ENCODE results near the gene CCSER1.
"Not testable (repeated sequence)": the region's sequence is repeated elsewhere in the genome, so short reads cannot be mapped to it uniquely, and the experiment has no call there.

CCSER1 gene

GRCh38 chr4:91222014-91222413 lies 1094.8 kb downstream of the CCSER1 start:
- no peak for DNase-seq

- DNase-seq = no peak
These were observed 1099.7 kb downstream of the CCSER1 start for GRCh38 chr4:91226867-91227266.

- no peak for DNase-seq
These were observed 1101.5 kb downstream of the CCSER1 start for GRCh38 chr4:91228659-91229058.

- no peak for DNase-seq
These were observed 1106.0 kb downstream of the CCSER1 start for GRCh38 chr4:91233164-91233563.

- DNase-seq = no peak
These were observed 1115.9 kb downstream of the CCSER1 start for GRCh38 chr4:91243132-91243531.

- no peak for DNase-seq
These were observed 1128.8 kb downstream of the CCSER1 start for GRCh38 chr4:91256043-91256442.

GRCh38 chr4:91256751-91257150 lies 1129.6 kb downstream of the CCSER1 start:
- DNase-seq = no peak

- no peak for DNase-seq
These were observed 1130.5 kb downstream of the CCSER1 start for GRCh38 chr4:91257721-91258120.

GRCh38 chr4:91258326-91258725 lies 1131.1 kb downstream of the CCSER1 start:
- no peak for DNase-seq

- DNase-seq = no peak
These were observed 1140.3 kb downstream of the CCSER1 start for GRCh38 chr4:91267543-91267942.

GRCh38 chr4:91268481-91268880 lies 1141.3 kb downstream of the CCSER1 start:
- DNase-seq = not testable (repeated sequence)

GRCh38 chr4:91268913-91269312 lies 1141.7 kb downstream of the CCSER1 start:
- no peak for DNase-seq

GRCh38 chr4:91279899-91280298 lies 1152.7 kb downstream of the CCSER1 start:
- DNase-seq = no peak

GRCh38 chr4:91280551-91281290 lies 1153.5 kb downstream of the CCSER1 start:
- no peak for DNase-seq

- DNase-seq = no peak
These were observed 1155.0 kb downstream of the CCSER1 start for GRCh38 chr4:91282217-91282616.

GRCh38 chr4:91283726-91284230 lies 1156.6 kb downstream of the CCSER1 start:
- DNase-seq = no peak

GRCh38 chr4:91284480-91284879 lies 1157.3 kb downstream of the CCSER1 start:
- DNase-seq = no peak

GRCh38 chr4:91285487-91285886 lies 1158.3 kb downstream of the CCSER1 start:
- DNase-seq = no peak

GRCh38 chr4:91288702-91289311 lies 1161.6 kb downstream of the CCSER1 start:
- no peak for DNase-seq

GRCh38 chr4:91298156-91298700 lies 1171.0 kb downstream of the CCSER1 start:
- no peak for DNase-seq

GRCh38 chr4:91298824-91299223 lies 1171.6 kb downstream of the CCSER1 start:
- no peak for DNase-seq

GRCh38 chr4:91302120-91302519 lies 1174.9 kb downstream of the CCSER1 start:
- no peak for DNase-seq

GRCh38 chr4:91304292-91304691 lies 1177.1 kb downstream of the CCSER1 start:
- DNase-seq = no peak

GRCh38 chr4:91317434-91317833 lies 1190.2 kb downstream of the CCSER1 start:
- no peak for DNase-seq
